Measurements from ENCODE around the gene POLR2C.

Gene POLR2C

GRCh38 chr16:57468346-57468745 lies 5.9 kb downstream of the POLR2C start:
- Histone ChIP-seq H3K9ac (no peak overlapping the region), H3K79me2 (peaks cover 8% of the 10 kb centered on the region), H3K4me2 (ENCODE audit: low read length) (no peak overlapping the region), H3K4me1 (peaks cover 17% of the 10 kb centered on the region), H3K9me3 (ENCODE audit: control insufficient read depth, low read length) (no peaks in the 10 kb centered on the region), H2AFZ (no peak overlapping the region), H3K27ac (no peak overlapping the region), H3K4me3 (ENCODE audit: low read depth, low read length) (no peak overlapping the region), H3K27me3 (ENCODE audit: control insufficient read depth, insufficient read depth, low read length) (no peaks in the 10 kb centered on the region), H3K36me3 (ENCODE audit: control insufficient read depth, insufficient read depth, low read length) (no peaks in the 10 kb centered on the region)
- TF ChIP-seq CTCF (IDR thresholded peaks at IDR 0.05): no peak

- Histone ChIP-seq H3K9ac (no peak overlapping the region), H3K36me3 (ENCODE audit: control insufficient read depth, insufficient read depth, low read length) (no peaks in the 10 kb centered on the region), H3K79me2 (peaks cover 3% of the 10 kb centered on the region), H3K27me3 (ENCODE audit: control insufficient read depth, insufficient read depth, low read length) (no peaks in the 10 kb centered on the region), H3K4me1 (peaks cover 11% of the 10 kb centered on the region), H3K9me3 (ENCODE audit: control insufficient read depth, low read length) (no peaks in the 10 kb centered on the region), H3K4me3 (ENCODE audit: low read depth, low read length) (no peak overlapping the region), H3K4me2 (ENCODE audit: low read length) (no peak overlapping the region), H3K27ac (no peak overlapping the region), H2AFZ (no peak overlapping the region)
- TF ChIP-seq CTCF (IDR thresholded peaks at IDR 0.05): no peak
Measured at GRCh38 chr16:57469046-57469445, 6.6 kb downstream of the POLR2C start.

- no peak overlapping the region for H2AFZ ChIP-seq
- no peaks in the 10 kb centered on the region for H3K36me3 ChIP-seq (ENCODE audit: control insufficient read depth, insufficient read depth, low read length)
- no peak overlapping the region for H3K4me3 ChIP-seq (ENCODE audit: low read depth, low read length)
- H3K79me2 ChIP-seq: no peaks in the 10 kb centered on the region
- no peak for TF ChIP-seq CTCF (IDR thresholded peaks at IDR 0.05)
- H3K9me3 ChIP-seq (ENCODE audit: control insufficient read depth, low read length): no peaks in the 10 kb centered on the region
- H3K27ac ChIP-seq: no peak overlapping the region
- no peaks in the 10 kb centered on the region for H3K27me3 ChIP-seq (ENCODE audit: control insufficient read depth, insufficient read depth, low read length)
- peaks cover 9% of the 10 kb centered on the region for H3K4me1 ChIP-seq
- H3K4me2 ChIP-seq (ENCODE audit: low read length): no peak overlapping the region
- no peak overlapping the region for H3K9ac ChIP-seq
Measured at GRCh38 chr16:57469917-57470470, 7.5 kb downstream of the POLR2C start.

- Histone ChIP-seq H3K79me2 (no peaks in the 10 kb centered on the region), H3K4me3 (ENCODE audit: low read depth, low read length) (no peak overlapping the region), H3K4me1 (peaks cover 9% of the 10 kb centered on the region), H3K9ac (no peak overlapping the region), H3K36me3 (ENCODE audit: control insufficient read depth, insufficient read depth, low read length) (no peaks in the 10 kb centered on the region), H3K27ac (no peak overlapping the region), H3K9me3 (ENCODE audit: control insufficient read depth, low read length) (no peaks in the 10 kb centered on the region), H3K4me2 (ENCODE audit: low read length) (no peak overlapping the region), H3K27me3 (ENCODE audit: control insufficient read depth, insufficient read depth, low read length) (no peaks in the 10 kb centered on the region), H2AFZ (no peak overlapping the region)
- TF ChIP-seq CTCF (IDR thresholded peaks at IDR 0.05): no peak
Measured at GRCh38 chr16:57470711-57471110, 8.2 kb downstream of the POLR2C start.

- H3K79me2 ChIP-seq: no peaks in the 10 kb centered on the region
- H3K9ac ChIP-seq: no peak overlapping the region
- H3K27me3 ChIP-seq (ENCODE audit: control insufficient read depth, insufficient read depth, low read length): no peaks in the 10 kb centered on the region
- no peak overlapping the region for H3K4me3 ChIP-seq (ENCODE audit: low read depth, low read length)
- no peaks in the 10 kb centered on the region for H3K36me3 ChIP-seq (ENCODE audit: control insufficient read depth, insufficient read depth, low read length)
- no peak overlapping the region for H3K4me2 ChIP-seq (ENCODE audit: low read length)
- H3K27ac ChIP-seq: no peak overlapping the region
- no peak for TF ChIP-seq CTCF (IDR thresholded peaks at IDR 0.05)
- H3K4me1 ChIP-seq: peaks cover 10% of the 10 kb centered on the region
- no peak overlapping the region for H2AFZ ChIP-seq
- no peaks in the 10 kb centered on the region for H3K9me3 ChIP-seq (ENCODE audit: control insufficient read depth, low read length)
Measured at GRCh38 chr16:57471209-57471608, 8.7 kb downstream of the POLR2C start.

Measured in parathyroid adenoma (tissue), 2 donors.